Neuronal stem cell (in vitro differentiated cells): Measurements from ENCODE around the gene CRYGA.
"Not testable (repeated sequence)": the region's sequence is repeated elsewhere in the genome, so short reads cannot be mapped to it uniquely, and the experiment has no call there.

ENCODE experiments used
- DNase-seq: peaks from one replicate; pipeline ENCODE4 v3.0.0-alpha.2; 2013; ENCODE audit warnings: low spot score
- H2AFZ ChIP-seq: one replicate; pipeline ENCODE4 v1.6.1; 2013; ENCODE audit warnings: mild to moderate bottlenecking, low read length, inconsistent platforms
- H2AK5ac ChIP-seq: 2 replicates; pipeline ENCODE4 v1.6.1; 2013; ENCODE audit warnings: low read depth, mild to moderate bottlenecking, inconsistent platforms, low read length, moderate library complexity, mixed read lengths
- H2BK120ac ChIP-seq: 2 replicates; pipeline ENCODE4 v1.6.1; 2013; ENCODE audit warnings: low read depth, mild to moderate bottlenecking, inconsistent platforms, low read length, moderate library complexity, mixed read lengths
- H2BK12ac ChIP-seq: one replicate; pipeline ENCODE4 v1.6.1; 2013; ENCODE audit warnings: low read length, inconsistent platforms
- H2BK15ac ChIP-seq: 2 replicates; pipeline ENCODE4 v1.6.1; 2013; ENCODE audit warnings: mild to moderate bottlenecking, low read length, inconsistent platforms, mixed read lengths
- H2BK5ac ChIP-seq: one replicate; pipeline ENCODE4 v1.6.1; 2013; ENCODE audit warnings: inconsistent platforms, mild to moderate bottlenecking, low read length, moderate library complexity
- H3K14ac ChIP-seq: one replicate; pipeline ENCODE4 v1.6.1; 2013; ENCODE audit warnings: low read length, inconsistent platforms
- H3K18ac ChIP-seq: 2 replicates; pipeline ENCODE4 v1.6.1; 2013; ENCODE audit warnings: low read length, inconsistent platforms
- H3K23ac ChIP-seq: 2 replicates; pipeline ENCODE4 v1.6.1; 2013; ENCODE audit warnings: low read depth, mild to moderate bottlenecking, mixed read lengths, low read length, inconsistent platforms; ENCODE audit not compliant: poor library complexity
- H3K27ac ChIP-seq: replicated peaks from 3 replicates; pipeline ENCODE4 v1.5.1; 2013; ENCODE audit warnings: low read length, inconsistent platforms
- H3K27me3 ChIP-seq, 3 experiments: 2 replicates each; pipeline ENCODE4 v1.6.1; 2013; ENCODE audit warnings: low read length in 3 of 3, mild to moderate bottlenecking in 2 of 3, inconsistent platforms in 1 of 3, low read depth in 1 of 3, mixed read lengths in 1 of 3, moderate library complexity in 1 of 3; ENCODE audit not compliant: control insufficient read depth in 3 of 3, insufficient read depth in 3 of 3
- H3K36me3 ChIP-seq, 2 donors: replicated peaks in 1 of 2; 2 replicates each; pipeline ENCODE4 v1.6.1; 2013; ENCODE audit warnings: low read length in 2 of 2; ENCODE audit not compliant: control insufficient read depth in 2 of 2, insufficient read depth in 2 of 2
- H3K4ac ChIP-seq: 2 replicates; pipeline ENCODE4 v1.6.1; 2013; ENCODE audit warnings: inconsistent platforms, mild to moderate bottlenecking, low read length, moderate library complexity
- H3K4me1 ChIP-seq, 2 donors: 1 replicate in 1 of 2; 2 replicates in 1 of 2; pipeline ENCODE4 v1.6.1; 2013; ENCODE audit warnings: low read length in 2 of 2, low read depth in 1 of 2; ENCODE audit not compliant: control insufficient read depth in 2 of 2, insufficient read depth in 1 of 2
- H3K4me2 ChIP-seq: one replicate; pipeline ENCODE4 v1.6.1; 2013; ENCODE audit warnings: mild to moderate bottlenecking, low read length, inconsistent platforms; ENCODE audit not compliant: insufficient read depth, poor library complexity, severe bottlenecking
- H3K4me3 ChIP-seq, 2 donors: 2 replicates each; pipeline ENCODE4 v1.5.1; 2013; ENCODE audit warnings: low read length in 2 of 2, mild to moderate bottlenecking in 2 of 2, inconsistent platforms in 1 of 2, moderate library complexity in 1 of 2
- H3K79me1 ChIP-seq: one replicate; pipeline ENCODE4 v1.6.1; 2013; ENCODE audit warnings: low read depth, mild to moderate bottlenecking, inconsistent platforms, low read length, moderate library complexity
- H3K9ac ChIP-seq: one replicate; pipeline ENCODE4 v1.6.1; 2013; ENCODE audit warnings: mild to moderate bottlenecking, low read depth, low read length, inconsistent platforms; ENCODE audit not compliant: poor library complexity
- H3K9me3 ChIP-seq, 2 donors: replicated peaks in 1 of 2; 2 replicates each; pipeline versions ENCODE3 to v1.6.1; 2013; ENCODE audit warnings: low read length in 2 of 2, mild to moderate bottlenecking in 2 of 2, inconsistent platforms in 1 of 2, low read depth in 1 of 2, mixed read lengths in 1 of 2, moderate library complexity in 1 of 2; ENCODE audit not compliant: control insufficient read depth in 2 of 2, insufficient read depth in 1 of 2
- H4K8ac ChIP-seq: one replicate; pipeline ENCODE4 v1.6.1; 2013; ENCODE audit warnings: low read depth, mild to moderate bottlenecking, inconsistent platforms, low read length, moderate library complexity
- H4K91ac ChIP-seq: one replicate; pipeline ENCODE4 v1.6.1; 2013; ENCODE audit warnings: low read length, low read depth, mild to moderate bottlenecking, inconsistent platforms; ENCODE audit not compliant: poor library complexity
- WGBS, 2 donors: extraction: QIAGEN DNeasy Blood & Tissue Kit; methylation state at CpG; one replicate each; pipeline ENCODE4 v1.1.7; 2013; ENCODE audit warnings: missing lambda C conversion rate in 2 of 2, mixed read lengths in 1 of 2; ENCODE audit not compliant: insufficient read length in 2 of 2, insufficient replicate concordance in 1 of 2; ENCODE audit errors: extremely low coverage in 2 of 2; 5-methylcytosine and 5-hydroxymethylcytosine counted together

Gene CRYGA

DNA sequence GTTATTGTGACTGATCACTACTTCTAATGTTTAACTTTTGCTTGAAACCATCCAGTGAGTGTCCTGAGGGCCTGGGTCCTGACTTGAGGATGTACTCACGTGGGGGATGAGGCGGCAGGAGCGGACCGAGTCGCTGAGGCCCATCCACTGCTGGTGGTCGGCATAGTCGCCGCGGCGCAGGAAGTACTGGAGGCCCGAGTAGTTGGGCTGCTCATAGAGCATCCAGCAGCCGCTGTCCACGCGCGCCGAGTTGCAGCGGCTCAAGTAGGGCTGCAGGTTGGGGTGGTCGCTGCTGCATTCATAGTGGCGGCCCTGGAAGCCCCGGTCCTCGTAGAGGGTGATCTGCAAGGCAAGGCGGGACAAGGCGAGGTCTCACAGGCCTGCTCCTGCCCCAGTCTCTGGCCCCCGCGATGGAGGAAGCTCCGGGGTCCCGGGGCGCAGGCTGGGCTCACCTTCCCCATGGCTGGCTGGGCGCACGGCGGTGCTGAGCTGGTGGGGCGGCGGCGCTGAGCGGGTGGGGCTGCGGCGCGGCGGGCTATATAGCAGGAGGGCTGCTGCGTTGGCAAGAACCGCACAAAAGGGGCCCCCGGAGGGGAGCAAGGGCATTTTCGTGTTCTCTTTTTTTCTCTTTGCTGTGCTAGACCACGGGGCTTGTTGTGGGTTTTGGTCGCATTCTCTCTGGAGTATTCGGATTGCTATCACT is 39.2 kb downstream of the CRYGA start, which contains the start of gene CRYGD:
TSS of gene CRYGD (minus strand) at position 512 of the 703 bp plus-strand sequence. CDS start at position 461, 51 bp downstream.
- peak within 1 kb of the TSS; percentile 46 for H2BK12ac ChIP-seq
- not testable (repeated sequence) for DNase-seq

GRCh38 chr2:208122248-208122647 is 41.1 kb downstream of the CRYGA start:
- WGBS, 2 donors = no CpG with 5 or more reads among the region's 1 CpG

More for the DNA sequence above, 39.2 kb downstream of the CRYGA start, which contains the start of gene CRYGD:
- not testable (repeated sequence) for H3K4me3 ChIP-seq, H3K27me3 ChIP-seq, H2BK15ac ChIP-seq, H4K91ac ChIP-seq, H2BK120ac ChIP-seq, H2BK5ac ChIP-seq, H3K4ac ChIP-seq, H3K79me1 ChIP-seq, H3K14ac ChIP-seq, H3K4me2 ChIP-seq, H3K36me3 ChIP-seq, H3K9ac ChIP-seq, H3K4me1 ChIP-seq, H3K9me3 ChIP-seq, H2AK5ac ChIP-seq, H4K8ac ChIP-seq, H3K27ac ChIP-seq
- Histone ChIP-seq H3K18ac (peak within 1 kb of the TSS; percentile 87), H2AFZ (peak within 1 kb of the TSS; percentile 29), H3K23ac (peak within 1 kb of the TSS; percentile 65)
- WGBS, 2 donors = no CpG with 5 or more reads among the region's 46 CpGs

GRCh38 chr2:208118918-208119317 is 44.5 kb downstream of the CRYGA start:
- no peaks in the 10 kb centered on the region for H3K27me3 ChIP-seq
- H3K4me1 ChIP-seq = peaks cover 3 to 4% of the 10 kb centered on the region in 2 donors
- no peak overlapping the region for H3K23ac ChIP-seq
- no peak overlapping the region for H3K4me3 ChIP-seq
- no peak overlapping the region for H2AK5ac ChIP-seq
- no peak overlapping the region for H3K27ac ChIP-seq
- H3K14ac ChIP-seq = no peak overlapping the region
- no peak overlapping the region for H4K91ac ChIP-seq
- no peaks in the 10 kb centered on the region for H3K79me1 ChIP-seq
- H3K18ac ChIP-seq = no peak overlapping the region
- H3K36me3 ChIP-seq = no peaks in the 10 kb centered on the region
- H2AFZ ChIP-seq = peak overlapping the region; percentile 44
- no peak overlapping the region for H2BK120ac ChIP-seq
- H2BK15ac ChIP-seq = no peak overlapping the region
- no peak overlapping the region for H2BK12ac ChIP-seq
- no peaks in the 10 kb centered on the region for H3K9me3 ChIP-seq
- no peak overlapping the region for H2BK5ac ChIP-seq
- no peak for DNase-seq
- WGBS, 2 donors = no CpG with 5 or more reads among the region's 3 CpGs
- H3K4ac ChIP-seq = no peak overlapping the region
- H4K8ac ChIP-seq = no peak overlapping the region
- H3K9ac ChIP-seq = no peak overlapping the region
- no peak overlapping the region for H3K4me2 ChIP-seq

More at GRCh38 chr2:208122248-208122647, 41.1 kb downstream of the CRYGA start:
- Histone ChIP-seq H2BK12ac (no peak overlapping the region), H2BK120ac (no peak overlapping the region), H2BK15ac (no peak overlapping the region), H3K79me1 (no peaks in the 10 kb centered on the region), H3K27ac (no peak overlapping the region), H3K27me3 (no peaks in the 10 kb centered on the region), H3K18ac (no peak overlapping the region), H3K9ac (no peak overlapping the region), H2AK5ac (no peak overlapping the region), H4K91ac (no peak overlapping the region), H3K4me1 (peaks cover 3 to 4% of the 10 kb centered on the region in 2 donors), H3K23ac (no peak overlapping the region), H3K14ac (no peak overlapping the region), H2AFZ (no peak overlapping the region), H4K8ac (no peak overlapping the region), H2BK5ac (no peak overlapping the region), H3K36me3 (no peaks in the 10 kb centered on the region), H3K4me2 (no peak overlapping the region), H3K9me3 (no peaks in the 10 kb centered on the region), H3K4me3 (no peak overlapping the region), H3K4ac (no peak overlapping the region)
- DNase-seq = no peak

DNA sequence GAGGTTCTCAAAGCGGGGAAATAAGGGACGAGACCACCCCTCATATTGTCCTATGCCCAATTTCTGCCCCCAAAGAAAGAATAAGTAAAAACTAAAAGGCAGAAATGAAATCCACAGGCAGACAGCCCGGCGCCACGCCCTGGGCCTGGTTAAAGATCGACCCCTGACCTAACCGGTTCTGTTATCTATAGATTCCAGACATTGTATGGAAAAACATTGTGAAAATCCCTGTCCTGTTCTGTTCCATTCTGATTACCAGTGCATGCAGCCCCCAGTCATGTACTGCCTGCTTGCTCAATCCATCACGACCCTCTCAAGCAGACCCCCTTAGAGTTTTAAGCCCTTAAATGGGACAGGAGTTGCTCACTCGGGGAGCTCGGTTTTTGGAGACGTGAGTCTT is 46.0 kb downstream of the CRYGA start:
- not testable (repeated sequence) for H2AFZ ChIP-seq, H3K9ac ChIP-seq, H2BK15ac ChIP-seq, H3K9me3 ChIP-seq, H2BK12ac ChIP-seq, H3K23ac ChIP-seq, H3K4me2 ChIP-seq, H3K14ac ChIP-seq, H3K36me3 ChIP-seq, H3K27ac ChIP-seq, H4K8ac ChIP-seq, H2BK5ac ChIP-seq, H2BK120ac ChIP-seq, H3K27me3 ChIP-seq, H3K4me3 ChIP-seq, H3K18ac ChIP-seq, H4K91ac ChIP-seq, H2AK5ac ChIP-seq, DNase-seq, H3K4ac ChIP-seq, H3K79me1 ChIP-seq
- H3K4me1 ChIP-seq = peaks cover 7 to 10% of the 10 kb centered on the region in 2 donors
- WGBS, 2 donors = no CpG with 5 or more reads among the region's 11 CpGs
